HL-60/S4 treated with retinoic acid at 250 ng/mL for 4 days and 3 days (cell line): ENCODE data around the gene C5orf63.
"Not testable (repeated sequence)": the region's sequence is repeated elsewhere in the genome, so short reads cannot be mapped to it uniquely, and the experiment has no call there.

Source experiments
- in situ Hi-C: fragments of 300-500 bp; cut with MboI; formaldehyde crosslinking; loops from 2 replicates; pipeline ENCODE4 v1.7.0; 2022; ENCODE audit warnings: low sequenced_read_pairs

The C5orf63 gene

GRCh38 chr5:127076315-127077129, 3.2 kb upstream of the C5orf63 start:
- in situ Hi-C loops = no loop called here

GRCh38 chr5:127074466-127074865, 1.2 kb upstream of the C5orf63 start:
- in situ Hi-C loops = no loop called here

GRCh38 chr5:127070243-127070642, 3.1 kb downstream of the C5orf63 start:
- in situ Hi-C loops = no loop called here

- in situ Hi-C loops = no loop called here
Observed at GRCh38 chr5:127068493-127069214, 4.6 kb downstream of the C5orf63 start.

- in situ Hi-C loops = no loop called here
Observed at GRCh38 chr5:127066721-127067120, 6.6 kb downstream of the C5orf63 start.

- in situ Hi-C loops = no loop called here
Observed at GRCh38 chr5:127064253-127064840, 9.0 kb downstream of the C5orf63 start.

GRCh38 chr5:127063257-127063913, 9.9 kb downstream of the C5orf63 start:
- in situ Hi-C loops = no loop called here

GRCh38 chr5:127061956-127062355, 11.3 kb downstream of the C5orf63 start:
- in situ Hi-C loops = no loop called here

- in situ Hi-C loops = no loop called here
Observed at GRCh38 chr5:127061537-127061936, 11.8 kb downstream of the C5orf63 start.

- in situ Hi-C loops = no loop called here
Observed at GRCh38 chr5:127060470-127060985, 12.8 kb downstream of the C5orf63 start.

GRCh38 chr5:127056896-127057295, 16.4 kb downstream of the C5orf63 start:
- in situ Hi-C loops = no loop called here

- in situ Hi-C loops = no loop called here
Observed at GRCh38 chr5:127055880-127056653, 17.2 kb downstream of the C5orf63 start.

- in situ Hi-C loops = not testable (repeated sequence)
Observed at GRCh38 chr5:127053551-127053950, 19.8 kb downstream of the C5orf63 start.

- in situ Hi-C loops = no loop called here
Observed at GRCh38 chr5:127053049-127053448, 20.3 kb downstream of the C5orf63 start.

GRCh38 chr5:127051591-127051990, 21.7 kb downstream of the C5orf63 start:
- in situ Hi-C loops = no loop called here

- in situ Hi-C loops = no loop called here
Observed at GRCh38 chr5:127046343-127047072, 26.8 kb downstream of the C5orf63 start.

- in situ Hi-C loops = no loop called here
Observed at GRCh38 chr5:127042593-127042992, 30.7 kb downstream of the C5orf63 start.

- in situ Hi-C loops = no loop called here
Observed at GRCh38 chr5:127041571-127041970, 31.7 kb downstream of the C5orf63 start.

GRCh38 chr5:127040796-127041520, 32.3 kb downstream of the C5orf63 start:
- in situ Hi-C loops = no loop called here
